Naive thymus-derived CD8-positive, alpha-beta T cell (primary cell): ENCODE measurements around the gene CDH6. TPM values are rescaled to one million over a fixed set of nuclear protein-coding genes. Genes with fewer than 3 reads are reported as not detected.

ENCODE experiments used
- ATAC-seq, 2 donors: fragments of 150-1000 bp; cut with Tn5 transposase in 1 of 2; sonication (Bioruptor Pico), chemical (Tn5 transposase) in 1 of 2; 1 replicate in 1 of 2; 2 replicates in 1 of 2; pipeline ENCODE4 v1.10.0; 2021; ENCODE audit warnings: mild to moderate bottlenecking in 2 of 2, moderate library complexity in 2 of 2
- POLR2A ChIA-PET: fragments of 350-600 bp; sonication (Branson Sonifier 250); formaldehyde crosslinking; loops from one replicate; lab custom pipeline; 2021; ENCODE audit warnings: antibody characterized with exemption; lab: Charles Lee
- DNase-seq, 10 donors: peaks; one replicate each; pipeline versions ENCODE4 v3.0.0 to v3.0.0-alpha.2; 2020 to 2022
- H3K27ac Mint-ChIP-seq, 10 donors: one replicate each; pipeline ENCODE4 v1.8.0; 2020 to 2022; ENCODE audit warnings: mild to moderate bottlenecking in 10 of 10, mixed read lengths in 10 of 10, moderate library complexity in 4 of 10, inconsistent platforms in 1 of 10
- H3K27me3 Mint-ChIP-seq, 5 donors: one replicate each; pipeline ENCODE4 v1.8.0; 2021 to 2022; ENCODE audit warnings: mixed read lengths in 5 of 5
- H3K36me3 Mint-ChIP-seq, 3 donors: one replicate each; pipeline ENCODE4 v1.8.0; 2020 to 2022; ENCODE audit warnings: mixed read lengths in 3 of 3, mild to moderate bottlenecking in 2 of 3, inconsistent platforms in 1 of 3
- H3K4me1 Mint-ChIP-seq, 4 donors: one replicate each; pipeline ENCODE4 v1.8.0; 2021 to 2022; ENCODE audit warnings: mixed read lengths in 4 of 4
- H3K4me3 Mint-ChIP-seq, 10 donors: one replicate each; pipeline ENCODE4 v1.8.0; 2020 to 2022; ENCODE audit warnings: mild to moderate bottlenecking in 10 of 10, mixed read lengths in 10 of 10, moderate library complexity in 6 of 10, inconsistent platforms in 1 of 10
- H3K9me3 Mint-ChIP-seq, 9 donors: one replicate each; pipeline ENCODE4 v1.8.0; 2020 to 2022; ENCODE audit warnings: mixed read lengths in 9 of 9, mild to moderate bottlenecking in 3 of 9, inconsistent platforms in 1 of 9, moderate library complexity in 1 of 9
- polyA plus RNA-seq, 3 donors: library from polyadenylated mRNA; unstranded; fragments of 300-500 nt; fragmentation: Illumina TruSeq; gene quantifications; one replicate each; pipeline ENCODE4 v1.2.3, GENCODE V29; 2021
- total RNA-seq, 8 experiments: library from RNA in 2 of 8; stranded (reverse) in 2 of 8; gene quantifications; one replicate each; pipeline ENCODE4 v1.2.3 and lab custom pipeline; 2021 to 2026

Gene CDH6
- total and polyA plus RNA-seq, 5 experiments from 2014 or later: not detected

DNA sequence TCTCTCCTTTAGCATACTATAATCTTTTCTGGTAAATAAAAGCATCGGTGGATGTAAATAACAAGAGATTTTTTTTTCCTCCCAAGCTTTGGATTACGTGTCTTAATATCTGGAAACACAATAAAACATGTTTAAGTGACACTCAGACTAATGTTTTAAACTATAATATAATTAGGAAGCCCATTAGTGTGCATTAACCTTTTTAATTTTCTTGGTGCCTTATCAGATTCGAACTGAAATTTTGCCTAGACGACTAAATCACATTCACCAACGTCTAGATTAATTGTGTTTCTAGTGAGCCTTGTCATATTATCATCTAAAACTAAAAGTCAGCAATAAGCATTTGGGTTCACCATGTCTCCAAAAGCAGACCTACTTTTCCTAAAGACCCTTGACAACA, 110.2 kb downstream of the CDH6 start:
- POLR2A ChIA-PET: no interaction called here
- H3K4me1 Mint-ChIP-seq: no peaks in the 10 kb centered on the region
- no peak for ATAC-seq
- peaks cover 0 to 8% (median 0%) of the 10 kb centered on the region in 5 donors for H3K27me3 Mint-ChIP-seq
- no peak for DNase-seq
- peaks cover 0 to 15% (median 0%) of the 10 kb centered on the region in 9 donors for H3K9me3 Mint-ChIP-seq
- no peaks in the 10 kb centered on the region for H3K36me3 Mint-ChIP-seq
- H3K27ac Mint-ChIP-seq: no peak overlapping the region
- no peak overlapping the region for H3K4me3 Mint-ChIP-seq

DNA sequence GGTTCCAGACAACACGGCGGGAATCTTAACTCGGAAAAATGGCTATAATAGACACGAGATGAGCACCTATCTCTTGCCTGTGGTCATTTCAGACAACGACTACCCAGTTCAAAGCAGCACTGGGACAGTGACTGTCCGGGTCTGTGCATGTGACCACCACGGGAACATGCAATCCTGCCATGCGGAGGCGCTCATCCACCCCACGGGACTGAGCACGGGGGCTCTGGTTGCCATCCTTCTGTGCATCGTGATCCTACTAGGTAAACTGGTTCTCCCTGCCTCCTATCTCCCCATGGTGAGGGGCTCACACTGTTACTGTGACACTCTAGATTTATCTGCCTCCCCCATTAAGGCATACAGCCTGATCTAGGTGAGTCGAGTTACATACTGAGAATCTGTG, 124.2 kb downstream of the CDH6 start:
- no peaks in the 10 kb centered on the region for H3K36me3 Mint-ChIP-seq
- H3K4me3 Mint-ChIP-seq: no peak overlapping the region
- H3K4me1 Mint-ChIP-seq: no peaks in the 10 kb centered on the region

DNA sequence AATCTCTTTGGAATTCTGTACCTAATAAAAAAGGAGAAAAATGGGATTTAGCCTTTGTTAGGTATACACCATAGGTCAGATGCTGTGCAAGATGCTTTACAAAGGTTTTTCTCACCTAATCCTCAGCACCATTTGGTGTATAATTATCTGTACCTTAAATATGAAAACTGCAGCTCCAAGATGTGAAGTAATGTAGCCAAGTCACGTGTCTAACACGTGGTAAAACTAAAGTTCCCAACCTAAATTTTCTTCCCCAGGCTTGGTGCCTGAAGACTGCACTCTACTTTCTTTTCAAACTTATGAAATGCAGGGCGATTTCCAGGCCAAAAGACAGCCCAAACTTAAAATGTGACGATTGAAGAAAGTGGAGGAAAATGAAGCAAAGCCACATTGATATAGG, 125.8 kb downstream of the CDH6 start:
- Mint-ChIP-seq H3K9me3 (no peaks in the 10 kb centered on the region), H3K4me1 (no peaks in the 10 kb centered on the region), H3K27ac (no peak overlapping the region), H3K36me3 (no peaks in the 10 kb centered on the region), H3K4me3 (no peak overlapping the region), H3K27me3 (peaks cover 0 to 9% (median 2%) of the 10 kb centered on the region in 5 donors)
- ATAC-seq (no peak), DNase-seq (no peak)
- POLR2A ChIA-PET: no interaction called here

More for the DNA sequence above, 124.2 kb downstream of the CDH6 start:
- no peak overlapping the region for H3K27ac Mint-ChIP-seq
- POLR2A ChIA-PET: no interaction called here
- DNase-seq (no peak), ATAC-seq (no peak)
- peaks cover 0 to 2% (median 0%) of the 10 kb centered on the region in 9 donors for H3K9me3 Mint-ChIP-seq
- H3K27me3 Mint-ChIP-seq: peaks cover 0 to 9% (median 1%) of the 10 kb centered on the region in 5 donors

DNA sequence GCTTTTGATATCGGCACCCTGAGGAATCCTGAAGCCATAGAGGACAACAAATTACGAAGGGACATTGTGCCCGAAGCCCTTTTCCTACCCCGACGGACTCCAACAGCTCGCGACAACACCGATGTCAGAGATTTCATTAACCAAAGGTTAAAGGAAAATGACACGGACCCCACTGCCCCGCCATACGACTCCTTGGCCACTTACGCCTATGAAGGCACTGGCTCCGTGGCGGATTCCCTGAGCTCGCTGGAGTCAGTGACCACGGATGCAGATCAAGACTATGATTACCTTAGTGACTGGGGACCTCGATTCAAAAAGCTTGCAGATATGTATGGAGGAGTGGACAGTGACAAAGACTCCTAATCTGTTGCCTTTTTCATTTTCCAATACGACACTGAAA, 129.5 kb downstream of the CDH6 start:
- no peak for DNase-seq
- ATAC-seq: no peak
- Mint-ChIP-seq H3K4me1 (no peaks in the 10 kb centered on the region), H3K27ac (no peak overlapping the region), H3K36me3 (no peaks in the 10 kb centered on the region), H3K9me3 (no peaks in the 10 kb centered on the region), H3K27me3 (peaks cover 0 to 2% (median under 1%) of the 10 kb centered on the region in 5 donors), H3K4me3 (no peak overlapping the region)
- POLR2A ChIA-PET: no interaction called here

DNA sequence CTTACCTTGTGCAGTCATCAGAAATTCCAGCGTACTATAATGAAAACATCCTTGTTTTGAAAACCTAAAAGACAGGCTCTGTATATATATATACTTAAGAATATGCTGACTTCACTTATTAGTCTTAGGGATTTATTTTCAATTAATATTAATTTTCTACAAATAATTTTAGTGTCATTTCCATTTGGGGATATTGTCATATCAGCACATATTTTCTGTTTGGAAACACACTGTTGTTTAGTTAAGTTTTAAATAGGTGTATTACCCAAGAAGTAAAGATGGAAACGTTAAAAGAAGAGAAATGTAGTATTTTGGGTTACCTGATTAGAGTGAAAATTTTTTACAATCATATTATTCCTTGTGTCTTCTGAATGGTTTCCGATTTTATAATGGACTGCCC, 131.4 kb downstream of the CDH6 start:
- H3K9me3 Mint-ChIP-seq: no peaks in the 10 kb centered on the region
- ATAC-seq (no peak), DNase-seq (no peak)
- H3K36me3 Mint-ChIP-seq: no peaks in the 10 kb centered on the region
- POLR2A ChIA-PET: no interaction called here
- H3K4me1 Mint-ChIP-seq: no peaks in the 10 kb centered on the region
- no peak overlapping the region for H3K27ac Mint-ChIP-seq
- H3K4me3 Mint-ChIP-seq: no peak overlapping the region
- peaks cover 0 to 2% (median 1%) of the 10 kb centered on the region in 5 donors for H3K27me3 Mint-ChIP-seq

DNA sequence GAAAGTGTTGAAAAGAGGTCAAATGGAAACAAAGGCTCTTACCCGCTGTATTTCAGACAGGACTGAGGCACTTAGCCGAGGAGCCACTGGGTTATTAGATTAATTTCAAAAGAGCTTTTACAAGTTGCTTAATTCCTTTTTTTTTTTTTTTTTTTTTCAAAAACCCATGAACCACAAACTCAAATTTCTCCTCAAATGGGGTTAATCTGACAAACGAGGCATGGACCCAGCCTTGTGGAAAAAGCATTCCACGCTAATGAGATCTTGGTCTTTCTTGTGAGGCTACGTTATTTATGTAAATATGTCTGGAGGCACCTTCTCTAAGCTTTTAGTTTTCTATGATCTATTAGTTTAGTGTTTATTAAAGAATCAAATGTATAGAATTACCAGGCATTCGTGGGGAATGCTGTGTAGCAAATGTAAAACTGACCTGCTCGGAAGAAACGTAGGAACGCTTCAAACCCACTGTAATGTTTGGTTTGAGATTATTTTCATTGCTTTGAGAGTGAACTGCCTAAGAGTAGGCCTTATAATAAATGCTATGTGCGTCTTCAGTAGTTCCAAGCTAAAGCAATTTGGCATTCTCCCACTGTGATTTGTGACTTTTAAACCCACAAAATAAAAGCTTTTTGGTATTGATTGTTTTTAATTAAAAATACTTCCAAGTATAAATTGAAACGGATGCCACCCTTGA, 134.7 kb downstream of the CDH6 start:
- no peaks in the 10 kb centered on the region for H3K36me3 Mint-ChIP-seq
- H3K9me3 Mint-ChIP-seq: no peaks in the 10 kb centered on the region
- H3K27ac Mint-ChIP-seq: no peak overlapping the region
- no peaks in the 10 kb centered on the region for H3K4me1 Mint-ChIP-seq
- no peak for DNase-seq
- H3K4me3 Mint-ChIP-seq: no peak overlapping the region
- POLR2A ChIA-PET: no interaction called here
- peaks cover 0 to 3% (median 0%) of the 10 kb centered on the region in 5 donors for H3K27me3 Mint-ChIP-seq
- no peak for ATAC-seq

DNA sequence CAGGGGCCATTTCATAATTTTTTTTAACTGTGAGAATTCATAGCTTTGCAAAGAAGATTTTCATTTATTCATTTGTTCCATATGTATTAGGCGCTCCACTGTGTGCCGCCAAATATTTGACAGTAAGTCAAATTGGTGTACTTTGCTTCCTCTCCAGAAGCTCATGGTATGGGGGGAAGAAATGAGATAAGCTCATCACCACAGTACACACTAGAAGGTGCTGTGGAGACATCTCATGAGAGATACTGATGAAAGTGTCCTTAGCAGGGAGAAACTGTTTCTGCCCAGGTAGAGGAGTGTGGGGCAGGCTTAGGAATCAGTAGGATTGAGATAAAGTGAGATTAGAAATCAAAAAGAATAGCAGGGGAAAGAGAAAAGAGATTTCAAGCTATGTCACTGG, 136.2 kb downstream of the CDH6 start:
- Mint-ChIP-seq H3K36me3 (no peaks in the 10 kb centered on the region), H3K27ac (no peak overlapping the region), H3K27me3 (peaks cover 0 to 3% (median 0%) of the 10 kb centered on the region in 5 donors), H3K4me1 (no peaks in the 10 kb centered on the region), H3K4me3 (no peak overlapping the region), H3K9me3 (no peaks in the 10 kb centered on the region)
- DNase-seq: no peak
- no peak for ATAC-seq
- POLR2A ChIA-PET: interaction anchor here (0.7 kb wide), 1 partner anchor 424 kb away, joined by 5 read pairs; no protein-coding TSS in a partner anchor

DNA sequence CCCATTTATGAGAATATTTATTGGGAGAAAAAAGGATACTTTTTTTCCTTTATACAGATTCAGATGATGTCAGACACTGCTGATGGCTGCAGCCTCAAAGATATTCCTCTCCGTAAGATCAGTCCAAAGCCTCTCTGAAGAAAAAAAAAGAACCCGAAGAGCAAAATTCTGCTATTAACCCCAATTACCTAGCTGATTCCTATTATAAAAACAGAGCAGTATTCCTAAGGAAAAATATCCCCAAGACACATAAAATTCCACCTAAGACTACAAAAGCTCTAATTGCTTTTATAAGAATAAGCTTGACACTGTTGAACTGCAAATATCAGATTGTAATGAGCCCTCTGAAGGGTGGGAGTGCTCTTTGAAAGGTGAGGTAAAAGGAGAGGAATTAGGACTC, 138.7 kb downstream of the CDH6 start:
- H3K4me3 Mint-ChIP-seq: no peak overlapping the region
- H3K27me3 Mint-ChIP-seq: peaks cover 0 to 3% (median 0%) of the 10 kb centered on the region in 5 donors
- H3K4me1 Mint-ChIP-seq: no peaks in the 10 kb centered on the region

DNA sequence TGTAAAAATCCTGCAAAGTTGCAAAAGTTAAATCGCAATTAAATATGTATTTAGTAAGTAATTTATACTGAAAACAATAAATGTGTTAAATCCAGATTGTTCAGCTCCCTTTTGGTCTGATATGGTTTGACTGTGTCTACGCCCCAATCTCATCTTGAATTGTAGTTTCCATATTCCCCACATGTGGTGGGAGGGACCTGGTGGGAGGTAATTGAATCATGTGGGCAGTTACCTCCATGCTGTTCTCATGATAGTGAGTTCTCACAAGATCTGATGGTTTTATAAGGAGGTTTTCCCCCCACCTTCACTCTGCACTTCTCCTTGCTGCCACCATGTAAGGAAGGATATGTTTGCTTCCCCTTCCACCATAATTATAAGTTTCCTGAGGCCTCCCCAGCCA, 140.0 kb downstream of the CDH6 start:
- Mint-ChIP-seq H3K4me1 (no peaks in the 10 kb centered on the region), H3K9me3 (no peaks in the 10 kb centered on the region), H3K4me3 (no peak overlapping the region), H3K27me3 (peaks cover 0 to 3% (median 0%) of the 10 kb centered on the region in 5 donors), H3K36me3 (no peaks in the 10 kb centered on the region), H3K27ac (no peak overlapping the region)
- POLR2A ChIA-PET: no interaction called here
- no peak for ATAC-seq
- no peak for DNase-seq

More for the DNA sequence above, 138.7 kb downstream of the CDH6 start:
- Mint-ChIP-seq H3K36me3 (no peaks in the 10 kb centered on the region), H3K27ac (no peak overlapping the region), H3K9me3 (no peaks in the 10 kb centered on the region)
- POLR2A ChIA-PET: no interaction called here
- no peak for DNase-seq
- ATAC-seq: no peak

DNA sequence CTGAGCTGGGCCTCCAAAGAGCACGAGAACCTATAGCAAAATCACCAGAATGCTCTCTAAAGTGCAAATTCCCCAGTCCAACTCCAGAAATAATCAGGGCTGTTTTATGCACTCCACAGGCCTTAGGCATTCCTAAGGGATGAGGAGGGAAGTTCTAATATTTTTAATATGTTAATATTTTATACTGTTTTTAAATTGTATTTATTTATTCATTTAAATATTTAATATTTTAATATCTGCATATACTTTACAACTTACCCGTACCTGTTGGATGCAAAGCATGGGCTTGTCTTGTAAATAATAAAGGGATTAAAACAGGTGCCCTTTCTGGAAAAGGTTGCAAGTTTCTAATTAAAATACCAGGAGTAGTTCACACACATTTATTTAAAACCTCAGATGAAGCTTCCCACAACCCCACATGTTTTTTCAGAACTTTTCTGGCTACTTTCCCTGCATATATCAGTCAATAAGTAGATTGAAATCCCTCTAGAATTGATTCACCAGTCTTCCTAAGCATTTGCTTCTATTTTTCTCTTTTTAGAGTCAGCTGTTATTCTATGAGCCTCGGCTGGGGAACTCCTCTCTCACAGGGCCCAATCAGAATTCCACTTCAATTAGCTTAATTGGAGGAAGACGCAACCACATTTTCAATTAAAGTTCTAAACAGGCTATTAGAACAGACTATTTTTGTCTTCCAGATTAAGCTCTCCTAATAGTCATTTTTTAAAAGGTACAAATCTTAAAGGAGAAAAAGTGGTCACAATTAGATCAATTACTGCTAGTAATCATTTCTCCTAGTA, 140.8 kb downstream of the CDH6 start:
- ATAC-seq (no peak), DNase-seq (no peak)
- no peak overlapping the region for H3K4me3 Mint-ChIP-seq
- POLR2A ChIA-PET: no interaction called here
- H3K4me1 Mint-ChIP-seq: no peaks in the 10 kb centered on the region
- no peaks in the 10 kb centered on the region for H3K9me3 Mint-ChIP-seq
- H3K27me3 Mint-ChIP-seq: peaks cover 0 to 3% (median 0%) of the 10 kb centered on the region in 5 donors
- no peak overlapping the region for H3K27ac Mint-ChIP-seq
- H3K36me3 Mint-ChIP-seq: no peaks in the 10 kb centered on the region

DNA sequence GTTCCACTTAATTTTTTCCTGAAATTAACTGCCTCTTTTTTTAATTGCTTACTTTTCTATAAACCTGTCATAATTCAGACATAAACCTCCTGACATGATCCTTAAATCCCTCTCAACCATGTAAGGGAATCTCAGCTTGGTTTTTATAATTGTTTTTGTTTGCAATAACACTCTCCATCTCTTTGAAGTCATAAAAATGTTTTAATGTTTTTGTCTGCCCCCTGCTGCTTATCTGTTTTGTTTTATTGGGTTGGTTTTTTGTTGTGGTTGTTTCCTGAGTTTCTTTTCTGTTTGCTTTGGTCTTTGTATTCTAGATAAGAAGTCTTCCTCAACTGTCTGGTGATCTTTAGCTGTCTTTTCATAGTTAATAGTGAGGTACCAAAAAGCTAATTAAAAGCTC, 142.0 kb downstream of the CDH6 start:
- H3K27me3 Mint-ChIP-seq: peaks cover 0 to 2% (median 0%) of the 10 kb centered on the region in 5 donors
- no peaks in the 10 kb centered on the region for H3K36me3 Mint-ChIP-seq
- DNase-seq (no peak), ATAC-seq (no peak)
- no peak overlapping the region for H3K27ac Mint-ChIP-seq
- H3K4me3 Mint-ChIP-seq: no peak overlapping the region
- POLR2A ChIA-PET: no interaction called here
- H3K4me1 Mint-ChIP-seq: no peaks in the 10 kb centered on the region
- H3K9me3 Mint-ChIP-seq: no peaks in the 10 kb centered on the region

DNA sequence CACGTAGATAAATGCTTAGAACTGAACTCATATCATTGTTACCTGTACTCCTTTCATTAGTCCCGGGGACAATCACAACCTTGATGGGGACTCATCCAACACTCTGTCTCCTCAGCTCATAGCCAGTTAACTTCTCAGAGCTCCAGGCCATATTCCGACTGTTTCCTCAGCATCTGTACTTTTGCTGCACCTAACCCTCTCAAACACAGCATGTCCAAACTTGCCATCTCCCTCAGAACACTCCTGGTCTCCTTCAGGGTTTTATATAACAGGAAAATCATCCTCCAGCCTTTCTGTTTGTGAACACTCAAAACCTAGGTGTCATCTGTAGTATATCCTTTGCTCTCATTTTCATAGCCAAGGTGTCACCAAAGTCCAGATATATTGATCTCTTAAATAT, 150.5 kb downstream of the CDH6 start:
- Mint-ChIP-seq H3K27me3 (peaks cover 0 to 12% (median 3%) of the 10 kb centered on the region in 5 donors), H3K36me3 (no peaks in the 10 kb centered on the region), H3K27ac (no peak overlapping the region), H3K4me3 (no peak overlapping the region), H3K4me1 (no peaks in the 10 kb centered on the region), H3K9me3 (peaks cover 0 to 2% (median 0%) of the 10 kb centered on the region in 9 donors)
- DNase-seq (no peak), ATAC-seq (no peak)
- POLR2A ChIA-PET: no interaction called here

DNA sequence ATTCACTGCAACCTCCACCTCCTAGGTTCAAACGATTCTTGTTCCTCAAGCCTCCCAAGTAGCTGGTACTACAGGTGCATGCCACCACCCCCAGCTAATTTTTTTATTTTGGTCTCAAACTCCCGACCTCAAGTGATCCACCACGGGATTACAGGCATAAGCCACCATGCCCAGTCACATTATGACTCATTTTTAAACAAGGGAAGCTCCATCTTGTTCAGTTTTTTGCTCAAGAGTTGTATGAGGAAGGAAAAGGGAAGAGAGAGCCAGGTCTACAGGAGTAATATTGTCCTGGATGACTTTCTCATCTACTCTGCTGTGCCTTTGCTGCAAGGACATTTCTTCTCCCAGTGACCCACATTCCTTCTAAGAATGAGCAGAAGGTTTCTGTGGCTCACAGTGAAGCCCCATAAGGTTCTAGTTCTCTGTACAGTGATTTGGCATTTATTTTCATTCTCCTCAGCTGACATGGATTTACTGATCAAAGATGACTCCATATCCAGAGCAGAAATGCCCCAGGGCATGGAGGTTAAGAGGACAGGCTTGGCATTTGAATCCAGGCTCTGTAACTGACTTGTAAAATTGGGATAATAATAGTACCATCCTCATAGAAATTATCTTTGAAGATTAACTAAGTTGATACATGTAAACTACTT, 153.5 kb downstream of the CDH6 start:
- Mint-ChIP-seq H3K27me3 (peaks cover 0 to 19% (median 3%) of the 10 kb centered on the region in 5 donors), H3K9me3 (peaks cover 0 to 13% (median 0%) of the 10 kb centered on the region in 9 donors), H3K36me3 (no peaks in the 10 kb centered on the region), H3K4me3 (no peak overlapping the region), H3K27ac (no peak overlapping the region), H3K4me1 (no peaks in the 10 kb centered on the region)
- DNase-seq (no peak), ATAC-seq (no peak)
- POLR2A ChIA-PET: no interaction called here
